ENCODE measurements around the gene PRKG1.

PRKG1 gene

GRCh38 chr10:52283174-52283573 is 1208.9 kb downstream of the PRKG1 start:
- H3K4me1 ChIP-seq: no peaks in the 10 kb centered on the region
- DNase-seq (ENCODE audit: low spot score in 2 of 2): no peak
- H3K4me3 ChIP-seq: no peak overlapping the region
- H3K36me3 ChIP-seq (replicated peaks): no peaks in the 10 kb centered on the region
- no peaks in the 10 kb centered on the region for H3K9me3 ChIP-seq
- in situ Hi-C loops (cut with MboI; ENCODE audit: low sequenced_read_pairs): no loop called here
- no peaks in the 10 kb centered on the region for H3K27me3 ChIP-seq (ENCODE audit: low read depth)

GRCh38 chr10:52284416-52285013 is 1210.2 kb downstream of the PRKG1 start:
- H3K27me3 ChIP-seq (ENCODE audit: low read depth): no peaks in the 10 kb centered on the region
- DNase-seq (ENCODE audit: low spot score in 2 of 2): no peak
- no peaks in the 10 kb centered on the region for H3K36me3 ChIP-seq (replicated peaks)
- no peak overlapping the region for H3K4me3 ChIP-seq
- in situ Hi-C loops (cut with MboI; ENCODE audit: low sequenced_read_pairs): no loop called here
- no peaks in the 10 kb centered on the region for H3K9me3 ChIP-seq
- no peaks in the 10 kb centered on the region for H3K4me1 ChIP-seq

GRCh38 chr10:52287866-52288265 is 1213.6 kb downstream of the PRKG1 start:
- in situ Hi-C loops (cut with MboI; ENCODE audit: low sequenced_read_pairs): no loop called here
- H3K4me3 ChIP-seq: no peak overlapping the region
- H3K9me3 ChIP-seq: no peaks in the 10 kb centered on the region
- H3K36me3 ChIP-seq (replicated peaks): no peaks in the 10 kb centered on the region
- no peaks in the 10 kb centered on the region for H3K4me1 ChIP-seq
- DNase-seq (ENCODE audit: low spot score in 2 of 2): no peak
- H3K27me3 ChIP-seq (ENCODE audit: low read depth): no peaks in the 10 kb centered on the region

- in situ Hi-C loops (cut with MboI; ENCODE audit: low sequenced_read_pairs): no loop called here
- DNase-seq (ENCODE audit: low spot score in 2 of 2): no peak
- H3K27me3 ChIP-seq (ENCODE audit: low read depth): peaks cover 10% of the 10 kb centered on the region
These were observed 1223.5 kb downstream of the PRKG1 start for GRCh38 chr10:52297747-52298146.

GRCh38 chr10:52300599-52301277 is 1226.5 kb downstream of the PRKG1 start:
- no peak for DNase-seq (ENCODE audit: low spot score in 2 of 2)
- Histone ChIP-seq H3K27me3 (ENCODE audit: low read depth) (peaks cover 8% of the 10 kb centered on the region), H3K4me1 (no peaks in the 10 kb centered on the region), H3K4me3 (no peak overlapping the region), H3K9me3 (no peaks in the 10 kb centered on the region), H3K36me3 (replicated peaks) (no peaks in the 10 kb centered on the region)
- in situ Hi-C loops (cut with MboI; ENCODE audit: low sequenced_read_pairs): loop anchor here (25.0 kb wide), 1 partner anchor 437 kb away; no protein-coding TSS in a partner anchor

More at GRCh38 chr10:52297747-52298146, 1223.5 kb downstream of the PRKG1 start:
- no peaks in the 10 kb centered on the region for H3K4me1 ChIP-seq
- H3K9me3 ChIP-seq: no peaks in the 10 kb centered on the region
- H3K4me3 ChIP-seq: no peak overlapping the region
- no peaks in the 10 kb centered on the region for H3K36me3 ChIP-seq (replicated peaks)

GRCh38 chr10:52308251-52309031 is 1234.2 kb downstream of the PRKG1 start:
- Histone ChIP-seq H3K27me3 (ENCODE audit: low read depth) (peaks cover 6% of the 10 kb centered on the region), H3K36me3 (replicated peaks) (no peaks in the 10 kb centered on the region), H3K4me3 (peak overlapping the region; percentile 17), H3K9me3 (no peaks in the 10 kb centered on the region), H3K4me1 (peaks cover 7% of the 10 kb centered on the region)
- in situ Hi-C loops (cut with MboI; ENCODE audit: low sequenced_read_pairs): loop anchor here (25.0 kb wide), 1 partner anchor 429 kb away; no protein-coding TSS in a partner anchor
- DNase-seq (ENCODE audit: low spot score in 2 of 2): peak; percentile 76 to 80

GRCh38 chr10:52312942-52313255 is 1238.6 kb downstream of the PRKG1 start:
- Histone ChIP-seq H3K4me1 (peaks cover 9% of the 10 kb centered on the region), H3K4me3 (no peak overlapping the region), H3K27me3 (ENCODE audit: low read depth) (peaks cover 17% of the 10 kb centered on the region), H3K36me3 (replicated peaks) (no peaks in the 10 kb centered on the region), H3K9me3 (no peaks in the 10 kb centered on the region)
- in situ Hi-C loops (cut with MboI; ENCODE audit: low sequenced_read_pairs): loop anchor here (10.0 to 25.0 kb wide), 2 partner anchors 252 to 424 kb away; no protein-coding TSS in a partner anchor
- no peak for DNase-seq (ENCODE audit: low spot score in 2 of 2)

- peak in 1 of 2 experiments; percentile 37 for DNase-seq (ENCODE audit: low spot score in 2 of 2)
- Histone ChIP-seq H3K9me3 (no peaks in the 10 kb centered on the region), H3K4me1 (peaks cover 8% of the 10 kb centered on the region), H3K4me3 (peak overlapping the region; percentile 43), H3K27me3 (ENCODE audit: low read depth) (peaks cover 17% of the 10 kb centered on the region), H3K36me3 (replicated peaks) (no peaks in the 10 kb centered on the region)
- in situ Hi-C loops (cut with MboI; ENCODE audit: low sequenced_read_pairs): loop anchor here (10.0 to 25.0 kb wide), 2 partner anchors 251 to 424 kb away; no protein-coding TSS in a partner anchor
These were observed 1239.1 kb downstream of the PRKG1 start for GRCh38 chr10:52313256-52313932.

- H3K27me3 ChIP-seq (ENCODE audit: low read depth): peaks cover 17% of the 10 kb centered on the region
- no peaks in the 10 kb centered on the region for H3K9me3 ChIP-seq
- H3K4me1 ChIP-seq: peaks cover 5% of the 10 kb centered on the region; the same call in 1 of the 2 replicates
- in situ Hi-C loops (cut with MboI; ENCODE audit: low sequenced_read_pairs): loop anchor here (10.0 to 25.0 kb wide), 2 partner anchors 251 to 423 kb away; no protein-coding TSS in a partner anchor
- H3K4me3 ChIP-seq: peak within 1 kb of the TSS; percentile 43
- DNase-seq (ENCODE audit: low spot score in 2 of 2): peak; percentile 52 to 81
- no peaks in the 10 kb centered on the region for H3K36me3 ChIP-seq (replicated peaks)
These were observed 1239.9 kb downstream of the PRKG1 start, which contains the start of gene DKK1 for GRCh38 chr10:52313933-52314821. DKK1 (plus strand) TSS chr10:52314281; CDS start chr10:52314435, 154 bp downstream.

GRCh38 chr10:52314822-52315552 is 1240.7 kb downstream of the PRKG1 start:
- Histone ChIP-seq H3K4me1 (peaks cover 5% of the 10 kb centered on the region; the same call in 1 of the 2 replicates), H3K4me3 (peak overlapping the region; percentile 43), H3K27me3 (ENCODE audit: low read depth) (peaks cover 17% of the 10 kb centered on the region), H3K36me3 (replicated peaks) (no peaks in the 10 kb centered on the region), H3K9me3 (no peaks in the 10 kb centered on the region)
- in situ Hi-C loops (cut with MboI; ENCODE audit: low sequenced_read_pairs): loop anchor here (5.0 to 25.0 kb wide), 3 partner anchors 172 to 422 kb away; no protein-coding TSS in a partner anchor
- peak in 1 of 2 experiments; percentile 35 for DNase-seq (ENCODE audit: low spot score in 2 of 2)

- in situ Hi-C loops (cut with MboI; ENCODE audit: low sequenced_read_pairs): loop anchor here (5.0 to 25.0 kb wide), 3 partner anchors 171 to 421 kb away; no protein-coding TSS in a partner anchor
- peaks cover 5% of the 10 kb centered on the region; the same call in 1 of the 2 replicates for H3K4me1 ChIP-seq
- H3K36me3 ChIP-seq (replicated peaks): no peaks in the 10 kb centered on the region
- no peak overlapping the region for H3K4me3 ChIP-seq
- DNase-seq (ENCODE audit: low spot score in 2 of 2): no peak
- no peaks in the 10 kb centered on the region for H3K9me3 ChIP-seq
- peaks cover 17% of the 10 kb centered on the region for H3K27me3 ChIP-seq (ENCODE audit: low read depth)
These were observed 1241.7 kb downstream of the PRKG1 start for GRCh38 chr10:52316001-52316400.

- H3K27me3 ChIP-seq (ENCODE audit: low read depth): peaks cover 17% of the 10 kb centered on the region
- peaks cover 5% of the 10 kb centered on the region; the same call in 1 of the 2 replicates for H3K4me1 ChIP-seq
- H3K4me3 ChIP-seq: no peak overlapping the region
- H3K9me3 ChIP-seq: no peaks in the 10 kb centered on the region
- DNase-seq (ENCODE audit: low spot score in 2 of 2): no peak
- H3K36me3 ChIP-seq (replicated peaks): no peaks in the 10 kb centered on the region
- in situ Hi-C loops (cut with MboI; ENCODE audit: low sequenced_read_pairs): loop anchor here (5.0 to 25.0 kb wide), 3 partner anchors 171 to 421 kb away; no protein-coding TSS in a partner anchor
These were observed 1242.2 kb downstream of the PRKG1 start for GRCh38 chr10:52316500-52316899.

All from HAP-1 (cell line).